Hippocampal formation (tissue), 2 donors: ENCODE results near the gene PRDM12.

Experiments used
- DNase-seq, 2 donors: peaks; one replicate each; lab custom pipeline; 2025; lab: John Stamatoyannopoulos, UW

Gene PRDM12

DNA sequence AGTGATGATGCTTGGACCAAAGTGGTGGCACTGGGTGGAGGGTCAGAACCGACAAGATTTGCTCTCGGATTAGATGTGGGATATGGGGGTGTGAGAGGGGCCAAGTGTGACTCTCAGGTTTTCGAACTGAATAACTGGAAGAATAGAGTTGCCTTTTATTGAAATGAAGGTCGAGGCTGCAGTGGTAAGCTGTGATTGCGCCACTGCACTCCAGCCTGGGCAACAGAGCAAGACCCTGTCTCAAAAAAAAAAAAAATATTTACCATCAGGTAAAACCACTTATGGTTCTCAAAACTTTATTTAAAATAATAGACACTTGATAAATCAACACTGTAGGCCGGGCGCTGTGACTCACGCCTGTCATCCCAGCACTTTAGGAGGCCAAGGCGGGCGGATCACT, 56.4 kb downstream of the PRDM12 start:
- no peak for DNase-seq

DNA sequence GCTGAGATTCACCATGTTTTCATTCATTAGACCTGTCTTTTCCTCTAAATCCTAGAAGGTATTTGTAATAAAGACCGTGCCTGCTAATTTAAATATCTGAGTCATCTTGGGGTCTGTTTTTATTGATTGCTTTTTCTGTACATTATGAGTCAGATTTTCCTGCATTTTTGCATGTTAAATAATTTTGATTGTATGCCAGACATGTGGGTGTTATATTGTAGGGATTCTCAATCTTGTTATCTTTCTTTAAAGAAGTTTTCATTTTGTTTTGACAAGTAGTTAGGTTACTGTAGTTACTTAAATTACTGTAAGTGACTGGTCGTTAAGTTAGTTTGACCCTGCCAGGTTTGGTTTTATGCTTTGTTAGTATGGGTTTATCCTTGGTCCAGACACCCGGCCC, 64.3 kb downstream of the PRDM12 start:
- no peak for DNase-seq

DNA sequence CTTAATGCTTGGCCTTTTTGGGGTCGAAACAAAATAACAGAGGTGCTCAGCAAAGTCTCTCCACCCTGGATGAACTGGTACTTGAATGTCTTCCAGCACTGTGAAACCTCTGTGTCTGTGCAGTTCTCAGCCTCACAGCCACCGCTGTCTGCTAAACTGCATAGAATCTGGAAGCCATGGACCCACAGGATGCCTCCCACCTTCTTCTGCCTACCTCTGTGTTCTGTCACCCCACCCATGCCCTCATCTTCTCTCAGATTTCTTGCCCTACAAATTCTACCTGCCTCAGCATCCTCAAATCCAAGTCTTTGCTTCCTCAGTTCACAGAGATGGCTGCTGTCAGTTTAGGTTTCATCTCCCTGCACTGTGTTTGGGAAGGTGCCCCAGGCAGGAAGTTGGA, 64.8 kb downstream of the PRDM12 start:
- DNase-seq: no peak

DNA sequence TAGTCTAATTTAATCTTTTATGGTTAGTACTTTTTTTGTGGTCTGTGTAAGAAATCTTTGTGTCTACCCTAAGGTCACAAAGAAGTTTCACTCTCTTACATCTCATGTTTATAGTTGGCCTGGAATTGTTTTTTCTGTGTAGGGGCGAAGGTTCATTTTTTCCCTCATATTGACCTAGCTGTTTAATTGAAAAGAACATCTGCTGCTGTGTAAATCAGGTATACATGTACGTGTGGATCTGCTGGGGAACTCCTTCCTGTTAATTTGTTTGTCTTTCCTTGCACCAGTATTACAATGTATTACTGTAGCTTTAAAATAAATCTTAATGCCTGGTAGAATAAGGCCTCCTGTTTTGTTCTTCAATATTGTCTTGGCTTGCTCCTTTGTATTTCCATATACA, 67.0 kb downstream of the PRDM12 start:
- no peak for DNase-seq

DNA sequence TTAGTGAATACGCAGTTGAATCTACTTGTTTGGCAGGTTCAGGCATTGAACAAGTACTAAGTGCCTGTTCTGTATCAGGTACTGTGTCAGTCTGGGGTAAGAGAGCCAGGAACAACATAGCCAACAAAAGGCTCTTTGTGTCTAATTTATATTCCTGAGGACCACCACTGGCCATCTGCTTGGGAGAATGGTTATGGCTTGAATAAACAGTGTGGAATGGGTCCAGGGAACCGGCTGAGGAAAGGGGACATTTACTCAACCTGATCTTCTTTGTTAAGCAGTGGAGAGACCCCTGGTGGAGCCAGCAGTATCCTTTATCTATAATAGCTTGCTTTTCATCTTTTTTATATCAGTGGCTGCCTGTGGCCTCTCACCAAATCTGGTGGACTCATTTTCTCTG, 67.7 kb downstream of the PRDM12 start:
- no peak for DNase-seq
